ENCODE measurements around the gene SPINK8. TPM values are rescaled to one million over a fixed set of nuclear protein-coding genes. Genes with fewer than 3 reads are reported as not detected.
"Not testable (repeated sequence)": the region's sequence is repeated elsewhere in the genome, so short reads cannot be mapped to it uniquely, and the experiment has no call there.

The SPINK8 gene
- total and polyA plus RNA-seq, 2 of the 8 experiments (the other 6 are each of a cell fraction or from before 2014, with no cell fraction given): 0.29 TPM; not detected in 1

DNA sequence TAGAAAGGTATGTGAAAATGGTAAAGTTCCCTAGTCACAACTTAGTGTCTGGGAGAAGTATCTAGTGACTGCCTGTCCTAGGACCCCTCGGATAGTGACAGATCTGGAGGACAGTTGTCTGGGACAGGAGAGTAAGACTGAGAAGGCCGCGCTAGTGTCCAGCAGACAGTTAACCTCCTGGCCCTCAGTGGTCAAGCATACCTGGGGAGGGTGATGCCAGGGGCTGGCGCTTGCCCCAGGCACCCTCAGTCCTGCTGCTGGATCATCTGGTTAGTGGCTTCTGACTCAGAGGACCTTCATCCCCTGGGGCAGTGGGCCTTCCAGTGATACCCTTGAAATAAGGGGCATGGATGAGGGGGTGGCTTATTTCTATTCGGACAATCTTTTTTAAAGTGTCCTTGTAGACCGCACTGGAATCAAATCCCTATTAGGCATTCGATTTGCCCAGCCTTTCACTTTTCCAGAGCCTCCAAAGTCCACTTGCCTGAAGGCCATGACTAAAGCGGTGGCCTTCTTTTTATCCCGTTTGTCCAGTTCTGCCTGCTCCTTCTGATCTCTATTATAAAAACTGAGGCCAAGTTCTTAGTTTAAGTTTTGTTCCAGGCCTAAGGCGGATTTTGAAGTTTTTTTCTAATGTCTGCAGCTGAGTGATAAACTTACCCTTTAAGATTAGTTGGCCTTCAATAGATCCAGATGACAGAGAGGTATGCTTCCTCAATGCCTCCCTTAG is 1.6 kb downstream of the SPINK8 start:
- H4K5ac ChIP-seq (ENCODE audit: insufficient read length, low read depth, low read length); H4K8ac ChIP-seq (ENCODE audit: extremely low read depth, insufficient read depth, low read length); DNase-seq (ENCODE audit: low read depth in 1 of 2, low spot score in 2 of 2); H3K23me2 ChIP-seq (ENCODE audit: low read depth, low read length); H3K4me1 ChIP-seq (replicated peaks in 1 of 4; ENCODE audit: control insufficient read depth in 3 of 4, insufficient read depth in 4 of 4, low read length in 3 of 4); H3K23ac ChIP-seq (ENCODE audit: insufficient read length); H3K27me3 ChIP-seq (replicated peaks in 1 of 4; ENCODE audit: control insufficient read depth in 3 of 4, extremely low read depth in 1 of 4, insufficient read depth in 3 of 4, low read length in 3 of 4); H3K4me3 ChIP-seq (ENCODE audit: extremely low read depth in 1 of 4, insufficient read depth in 2 of 4, low read depth in 3 of 4, low read length in 4 of 4); H2BK5ac ChIP-seq (ENCODE audit: low read depth, low read length); H3K4me2 ChIP-seq (ENCODE audit: insufficient read depth in 1 of 2, low read depth in 2 of 2, low read length in 2 of 2); H3K4ac ChIP-seq (replicated peaks; ENCODE audit: insufficient read length, low read depth, low read length); H3K36me3 ChIP-seq (ENCODE audit: control insufficient read depth in 2 of 4, insufficient read depth in 4 of 4, low read length in 3 of 4); H2BK15ac ChIP-seq (ENCODE audit: low read length); H3K79me2 ChIP-seq (ENCODE audit: control insufficient read depth in 1 of 2, insufficient read depth in 2 of 2, low read length in 2 of 2); H3K9ac ChIP-seq (replicated peaks in 1 of 4; ENCODE audit: extremely low read depth in 1 of 4, low read depth in 3 of 4, low read length in 3 of 4); CTCF ChIA-PET (ENCODE audit: partially characterized antibody); H4K91ac ChIP-seq (replicated peaks; ENCODE audit: insufficient read length, low read length); FAIRE-seq; H3K18ac ChIP-seq (ENCODE audit: extremely low read depth, low read length); H3K27ac ChIP-seq (ENCODE audit: low read depth, low read length); H2BK12ac ChIP-seq (ENCODE audit: low read depth, low read length); H2BK120ac ChIP-seq (replicated peaks; ENCODE audit: low read depth, low read length); H3K9me3 ChIP-seq (ENCODE audit: insufficient read depth in 2 of 2, low read depth in 1 of 2, low read length in 1 of 2); H2AFZ ChIP-seq (ENCODE audit: low read length); H2BK20ac ChIP-seq (ENCODE audit: low read length); H3K79me1 ChIP-seq (ENCODE audit: low read depth, low read length); H2AK5ac ChIP-seq (ENCODE audit: low read depth, low read length); H3K14ac ChIP-seq (ENCODE audit: insufficient read length); H3K56ac ChIP-seq (replicated peaks; ENCODE audit: insufficient read length, low read depth, low read length); POLR2A ChIA-PET (ENCODE audit: partially characterized antibody); H4K20me1 ChIP-seq (replicated peaks in 1 of 2; ENCODE audit: control insufficient read depth in 1 of 2, insufficient read depth in 2 of 2, low read length in 2 of 2): not testable (repeated sequence)
- WGBS, 2 experiments (ENCODE audit: extremely low coverage in 1 of 2, insufficient coverage in 1 of 2, insufficient read length in 1 of 2, insufficient replicate concordance in 2 of 2, low coverage in 1 of 2, low lambda C conversion rate in 2 of 2, missing lambda C conversion rate in 1 of 2): 89% methylated on average over 10 of the region's 10 CpGs; no CpG with 5 or more reads in 1 of the 2 experiments
